HG03135 (cell line): ENCODE measurements around the gene TMEM255A.

ENCODE experiments used
- ATAC-seq: cut with Tn5 transposase; IDR thresholded peaks from one replicate; pipeline ENCODE4 v1.9.1; 2021; ENCODE audit warnings: mild to moderate bottlenecking, moderate library complexity; ENCODE audit not compliant: unreplicated experiment

The TMEM255A gene

DNA sequence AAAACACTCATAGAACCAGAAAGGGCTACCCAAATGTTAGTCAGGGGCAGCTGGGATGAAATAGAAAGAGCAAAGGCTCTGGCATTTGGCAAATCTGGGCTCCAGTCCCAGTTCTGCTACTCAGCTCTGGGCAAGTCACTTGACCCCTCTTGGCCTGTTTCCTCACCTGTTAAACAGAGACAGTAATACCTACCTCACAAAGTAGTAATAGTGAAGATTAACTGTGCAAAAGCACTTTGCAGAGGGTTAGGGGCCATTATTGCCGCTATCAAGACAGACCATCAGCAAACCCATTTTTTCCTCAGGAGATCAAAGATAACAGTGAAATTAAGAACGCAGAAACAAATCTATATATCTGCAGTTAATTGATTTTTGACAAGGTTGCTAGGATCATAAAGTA is 40.0 kb downstream of the TMEM255A start:
- no peak for ATAC-seq

- no peak for ATAC-seq
Measured at GRCh38 chrX:120270567-120270966, 40.7 kb downstream of the TMEM255A start.

- ATAC-seq = no peak
Measured at GRCh38 chrX:120269373-120270035, 41.8 kb downstream of the TMEM255A start.

- no peak for ATAC-seq
Measured at GRCh38 chrX:120264341-120264740, 46.9 kb downstream of the TMEM255A start.

DNA sequence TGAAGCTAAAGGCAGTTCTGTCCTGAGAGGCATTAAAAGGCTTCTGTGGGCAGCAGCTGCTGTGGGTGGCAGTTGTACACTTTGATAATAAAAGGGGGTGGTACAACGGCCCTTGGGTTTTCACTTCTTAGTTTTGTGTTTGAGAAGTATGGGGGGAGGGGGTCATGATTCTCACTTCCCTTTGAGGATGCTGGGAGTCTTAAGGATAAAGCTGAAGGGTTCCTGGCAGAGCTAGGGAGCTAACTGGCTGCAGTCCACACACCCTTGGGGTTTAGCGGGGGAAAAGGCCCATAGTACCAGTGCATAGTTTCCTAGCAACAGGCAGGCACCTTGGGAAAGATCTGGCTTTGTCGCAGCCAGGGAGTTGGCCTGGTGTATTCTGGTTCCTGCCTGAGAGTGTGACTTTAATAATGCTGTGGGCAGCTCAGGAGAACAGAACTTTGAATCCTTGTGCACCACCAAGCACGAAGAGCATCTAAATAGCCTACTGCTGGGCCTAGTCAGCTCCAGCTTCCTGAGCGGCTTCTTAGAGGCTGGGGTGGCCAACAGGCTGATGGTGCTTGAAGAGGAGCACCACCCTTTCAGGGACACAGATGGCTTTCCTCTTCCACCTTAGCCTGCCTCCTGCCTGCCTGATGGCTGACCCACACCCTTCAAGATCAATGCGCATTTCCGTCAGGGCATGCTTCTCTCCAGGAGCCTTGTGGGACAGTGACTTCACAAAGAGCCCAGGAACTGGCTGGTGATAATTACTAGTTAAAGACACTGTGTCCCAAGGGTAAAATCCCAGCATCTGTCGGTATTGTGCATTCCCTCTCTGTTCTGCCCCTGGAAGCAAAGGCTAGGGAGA is 48.2 kb downstream of the TMEM255A start:
- ATAC-seq = no peak

- no peak for ATAC-seq
Measured at GRCh38 chrX:120260369-120260768, 50.9 kb downstream of the TMEM255A start.

DNA sequence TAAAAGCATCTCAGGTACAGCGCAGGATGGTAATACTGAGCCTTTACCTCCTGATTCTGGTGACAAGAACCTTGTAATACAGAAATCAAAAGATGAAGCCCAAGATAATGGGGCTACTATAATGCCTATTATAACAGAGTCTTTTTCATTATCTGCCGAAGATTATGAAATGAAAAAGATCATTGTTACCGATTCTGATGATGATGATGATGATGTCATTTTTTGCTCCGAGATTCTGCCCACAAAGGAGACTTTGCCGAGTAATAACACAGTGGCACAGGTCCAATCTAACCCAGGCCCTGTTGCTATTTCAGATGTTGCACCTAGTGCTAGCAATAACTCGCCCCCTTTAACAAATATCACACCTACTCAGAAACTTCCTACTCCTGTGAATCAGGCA is 57.5 kb downstream of the TMEM255A start:
- ATAC-seq = no peak

GRCh38 chrX:120251471-120252011 is 59.7 kb downstream of the TMEM255A start:
- ATAC-seq = no peak

GRCh38 chrX:120250522-120251271 is 60.6 kb downstream of the TMEM255A start, which contains the start of gene ZBTB33:
ZBTB33 (plus strand) TSS chrX:120250812; CDS start chrX:120253416, 2,604 bp downstream.
- ATAC-seq = peak; percentile 97

- peak; percentile 66 for ATAC-seq
Measured at GRCh38 chrX:120244735-120245498, 66.3 kb downstream of the TMEM255A start.

- peak; percentile 10 for ATAC-seq
Measured at GRCh38 chrX:120244395-120244734, 66.9 kb downstream of the TMEM255A start.

DNA sequence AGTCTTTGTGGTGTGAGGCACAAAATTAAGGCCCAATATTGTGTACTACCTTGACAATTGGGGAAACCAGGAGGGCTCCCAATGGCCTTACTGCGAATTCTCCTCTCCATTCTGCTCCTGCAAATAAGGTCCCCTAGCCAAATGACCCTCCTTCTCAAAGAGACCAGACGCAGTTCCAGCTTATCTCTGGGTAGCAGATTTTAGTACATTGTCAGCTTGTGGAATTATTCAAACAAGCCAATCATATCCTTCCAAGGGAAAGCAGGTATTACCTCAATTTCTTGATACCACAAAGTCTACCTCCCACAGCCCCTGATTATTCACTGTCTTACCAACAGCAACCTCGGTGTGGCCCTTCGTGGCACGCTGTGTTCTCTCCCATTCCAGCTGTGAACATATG is 68.4 kb downstream of the TMEM255A start:
- ATAC-seq = no peak

DNA sequence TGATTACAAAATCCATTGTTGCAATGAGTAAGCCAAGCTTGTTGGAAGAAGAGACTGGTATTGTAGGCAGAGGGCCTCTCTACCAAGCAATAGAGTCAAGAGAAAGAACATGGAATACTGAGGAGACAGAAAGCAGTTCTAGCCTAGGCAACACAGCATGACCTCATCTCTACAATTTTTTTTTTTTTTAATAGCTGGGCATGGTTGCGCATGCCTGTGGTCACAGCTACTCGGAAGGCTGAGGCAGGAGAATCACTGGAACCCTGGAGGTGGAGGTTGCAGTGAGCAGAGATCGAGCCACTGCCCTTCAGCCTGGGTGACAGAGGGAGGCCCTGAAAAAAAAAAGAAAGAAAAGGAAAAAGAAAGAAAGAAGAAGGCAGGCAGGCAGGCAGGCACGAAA is 72.3 kb downstream of the TMEM255A start:
- ATAC-seq = no peak

GRCh38 chrX:120236687-120237479 is 74.4 kb downstream of the TMEM255A start:
- ATAC-seq = no peak

GRCh38 chrX:120235284-120235683 is 76.0 kb downstream of the TMEM255A start:
- no peak for ATAC-seq

GRCh38 chrX:120228187-120228908 is 82.9 kb downstream of the TMEM255A start:
- ATAC-seq = no peak

GRCh38 chrX:120224388-120224787 is 86.9 kb downstream of the TMEM255A start:
- no peak for ATAC-seq

- no peak for ATAC-seq
Measured at GRCh38 chrX:120223374-120223773, 87.9 kb downstream of the TMEM255A start.
